GM19023 (cell line): ENCODE results near the gene TMEM170A.
"Not testable (repeated sequence)": the region's sequence is repeated elsewhere in the genome, so short reads cannot be mapped to it uniquely, and the experiment has no call there.

Source experiments
- ATAC-seq: cut with Tn5 transposase; IDR thresholded peaks from one replicate; pipeline ENCODE4 v1.9.1; 2021; ENCODE audit warnings: mild to moderate bottlenecking, moderate library complexity; ENCODE audit not compliant: unreplicated experiment

TMEM170A gene

GRCh38 chr16:75456971-75457370 is 7.5 kb downstream of the TMEM170A start:
- no peak for ATAC-seq

- ATAC-seq = not testable (repeated sequence)
These were observed 8.0 kb downstream of the TMEM170A start for GRCh38 chr16:75456486-75456885.

- ATAC-seq = no peak
These were observed 8.8 kb downstream of the TMEM170A start for GRCh38 chr16:75455677-75456076.

- ATAC-seq = no peak
These were observed 11.9 kb downstream of the TMEM170A start for GRCh38 chr16:75452464-75453190.

GRCh38 chr16:75446416-75446815 is 18.1 kb downstream of the TMEM170A start:
- ATAC-seq = no peak

GRCh38 chr16:75445298-75445697 is 19.2 kb downstream of the TMEM170A start:
- no peak for ATAC-seq

- ATAC-seq = no peak
These were observed 21.2 kb downstream of the TMEM170A start for GRCh38 chr16:75443298-75443697.

GRCh38 chr16:75433732-75434413 is 30.6 kb downstream of the TMEM170A start:
- peak; percentile 70 for ATAC-seq

GRCh38 chr16:75432828-75433731 is 31.4 kb downstream of the TMEM170A start, which contains the start of gene CFDP1:
CFDP1 (minus strand) TSS chr16:75433503; CDS start chr16:75433352, 151 bp downstream.
- ATAC-seq = peak; percentile 93

- ATAC-seq = no peak
These were observed 34.7 kb downstream of the TMEM170A start for GRCh38 chr16:75429621-75430403.

GRCh38 chr16:75426524-75426923 is 38.0 kb downstream of the TMEM170A start:
- not testable (repeated sequence) for ATAC-seq

- ATAC-seq = not testable (repeated sequence)
These were observed 40.3 kb downstream of the TMEM170A start for GRCh38 chr16:75424105-75424762.

- no peak for ATAC-seq
These were observed 40.8 kb downstream of the TMEM170A start for GRCh38 chr16:75423723-75424104.

- ATAC-seq = no peak
These were observed 42.7 kb downstream of the TMEM170A start for GRCh38 chr16:75421820-75422126.

- ATAC-seq = no peak
These were observed 43.3 kb downstream of the TMEM170A start for GRCh38 chr16:75420987-75421819.

GRCh38 chr16:75416904-75417565 is 47.5 kb downstream of the TMEM170A start:
- no peak for ATAC-seq

GRCh38 chr16:75415169-75415905 is 49.2 kb downstream of the TMEM170A start:
- no peak for ATAC-seq

GRCh38 chr16:75413951-75414350 is 50.5 kb downstream of the TMEM170A start:
- no peak for ATAC-seq
